AG09319 (cell line): ENCODE results near the gene PUSL1.

Experiments
- DNase-seq: peaks from one replicate; pipeline ENCODE4 v3.0.0-alpha.2; 2010; ENCODE audit warnings: low read depth; ENCODE audit errors: extremely low read depth
- TF ChIP-seq, protein P1 (sequence below): IDR thresholded peaks from 2 replicates; pipeline ENCODE4 v1.5.1; 2011; ENCODE audit warnings: low read depth, mild to moderate bottlenecking, inconsistent platforms, low read length, moderate library complexity

Gene PUSL1

DNA sequence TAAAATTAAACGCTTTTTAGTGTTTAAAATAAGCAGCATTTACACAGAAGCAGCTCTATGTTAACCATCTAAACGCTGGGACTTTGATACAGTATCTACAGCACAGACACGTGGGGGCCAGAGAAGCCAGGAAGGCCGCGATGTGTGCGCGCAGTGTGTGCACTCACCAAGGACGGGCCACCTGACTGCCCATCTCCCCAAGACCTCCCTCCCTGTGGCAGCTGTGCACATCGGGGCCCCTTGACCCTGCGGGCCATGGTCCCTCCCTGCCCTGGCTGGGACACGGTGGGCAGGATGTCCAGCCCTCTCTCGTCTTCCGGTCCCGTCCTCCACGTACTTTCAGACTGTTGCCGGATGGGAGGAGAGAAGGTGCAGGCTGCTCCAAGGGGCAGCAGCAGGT lies 26.9 kb downstream of the PUSL1 start:
- TF ChIP-seq, protein P1, sequence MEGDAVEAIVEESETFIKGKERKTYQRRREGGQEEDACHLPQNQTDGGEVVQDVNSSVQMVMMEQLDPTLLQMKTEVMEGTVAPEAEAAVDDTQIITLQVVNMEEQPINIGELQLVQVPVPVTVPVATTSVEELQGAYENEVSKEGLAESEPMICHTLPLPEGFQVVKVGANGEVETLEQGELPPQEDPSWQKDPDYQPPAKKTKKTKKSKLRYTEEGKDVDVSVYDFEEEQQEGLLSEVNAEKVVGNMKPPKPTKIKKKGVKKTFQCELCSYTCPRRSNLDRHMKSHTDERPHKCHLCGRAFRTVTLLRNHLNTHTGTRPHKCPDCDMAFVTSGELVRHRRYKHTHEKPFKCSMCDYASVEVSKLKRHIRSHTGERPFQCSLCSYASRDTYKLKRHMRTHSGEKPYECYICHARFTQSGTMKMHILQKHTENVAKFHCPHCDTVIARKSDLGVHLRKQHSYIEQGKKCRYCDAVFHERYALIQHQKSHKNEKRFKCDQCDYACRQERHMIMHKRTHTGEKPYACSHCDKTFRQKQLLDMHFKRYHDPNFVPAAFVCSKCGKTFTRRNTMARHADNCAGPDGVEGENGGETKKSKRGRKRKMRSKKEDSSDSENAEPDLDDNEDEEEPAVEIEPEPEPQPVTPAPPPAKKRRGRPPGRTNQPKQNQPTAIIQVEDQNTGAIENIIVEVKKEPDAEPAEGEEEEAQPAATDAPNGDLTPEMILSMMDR, result no peak

DNA sequence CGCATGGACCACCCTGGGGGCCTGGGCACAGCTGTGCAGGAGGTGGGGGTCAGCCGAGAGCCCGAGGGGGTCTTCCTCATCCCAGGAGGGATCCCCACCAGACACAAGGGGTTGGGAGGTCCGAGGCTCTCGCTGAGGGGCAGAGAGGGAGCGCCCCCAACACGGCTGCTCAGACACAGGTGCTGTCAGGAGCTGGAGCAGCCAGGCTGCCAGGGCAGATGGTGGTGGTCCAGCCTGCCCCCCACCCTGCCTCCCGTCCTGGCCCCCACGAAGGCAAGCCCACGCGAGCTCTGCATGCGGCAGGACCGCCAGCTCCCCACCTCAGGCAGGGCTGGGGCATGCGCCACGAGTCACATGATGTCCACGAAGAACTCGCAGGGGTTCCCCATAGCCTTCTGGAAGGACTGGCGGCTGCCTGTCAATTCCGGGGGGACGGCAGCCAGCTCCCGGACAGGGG lies 27.4 kb downstream of the PUSL1 start:
- DNase-seq, result no peak
- TF ChIP-seq, protein P1, result no peak

More for the DNA sequence above, 26.9 kb downstream of the PUSL1 start:
- no peak for DNase-seq

DNA sequence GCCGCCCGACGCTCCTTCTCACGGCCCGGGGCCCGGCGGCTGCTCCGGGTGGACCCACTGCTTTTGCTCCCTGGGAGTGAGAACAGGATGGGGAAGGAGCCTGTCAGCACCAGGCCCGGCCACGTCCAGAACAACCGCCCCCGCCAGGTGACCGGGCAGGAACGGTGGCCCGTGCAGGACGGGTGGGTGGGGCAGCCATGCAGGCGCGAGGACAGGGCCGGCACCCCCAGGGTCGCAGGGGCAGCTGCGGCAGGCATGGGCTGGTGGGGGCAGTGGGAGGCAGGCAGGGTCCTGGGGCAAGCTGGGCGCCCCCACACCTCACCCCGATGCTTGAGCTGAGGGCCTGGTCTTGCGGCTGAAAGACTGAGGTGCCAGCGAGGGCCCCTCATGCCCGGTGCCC lies 28.0 kb downstream of the PUSL1 start:
- DNase-seq, result no peak
- TF ChIP-seq, protein P1, result no peak

DNA sequence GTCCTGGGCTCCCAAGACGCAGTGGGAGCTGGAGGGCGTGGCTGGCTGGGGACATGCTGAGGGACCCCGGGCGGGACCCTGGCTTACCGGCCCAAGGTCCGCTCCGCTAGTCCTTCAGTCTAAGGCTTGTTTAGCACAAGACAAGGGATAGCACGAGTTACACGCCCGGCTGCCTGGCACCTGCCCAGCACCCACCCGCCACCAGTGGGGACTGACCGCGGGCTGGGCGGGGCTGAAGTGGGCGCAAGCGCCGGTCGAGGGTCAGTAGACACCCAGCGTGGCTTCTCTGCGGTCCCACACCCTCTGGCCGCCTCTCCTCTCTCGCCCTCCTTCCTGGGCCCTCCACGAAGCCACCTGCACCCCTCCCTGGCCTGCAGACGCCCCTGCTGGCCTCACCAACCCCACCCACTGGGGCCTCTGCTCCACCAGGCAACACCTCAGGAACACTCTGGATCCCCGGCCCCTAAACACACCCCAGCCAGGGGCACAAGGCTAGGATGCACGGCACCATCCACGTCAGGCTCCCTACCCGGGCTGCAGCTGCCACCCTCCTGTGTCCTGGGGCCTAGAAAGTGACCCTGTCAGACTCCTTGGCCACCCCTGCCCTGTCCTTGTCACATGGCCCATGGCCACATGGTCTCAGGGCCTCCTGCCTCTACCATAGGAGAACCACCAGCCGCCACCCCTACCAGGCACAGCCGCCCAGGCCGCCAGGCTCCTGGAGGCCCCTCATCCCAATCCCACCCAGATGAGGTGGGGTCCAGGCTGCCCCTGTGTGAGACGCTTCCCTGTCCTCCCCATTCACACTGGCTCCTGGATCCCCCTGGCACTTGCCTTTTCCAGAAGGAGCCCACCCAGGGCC lies 28.8 kb downstream of the PUSL1 start:
- TF ChIP-seq, protein P1, result no peak
- no peak for DNase-seq

DNA sequence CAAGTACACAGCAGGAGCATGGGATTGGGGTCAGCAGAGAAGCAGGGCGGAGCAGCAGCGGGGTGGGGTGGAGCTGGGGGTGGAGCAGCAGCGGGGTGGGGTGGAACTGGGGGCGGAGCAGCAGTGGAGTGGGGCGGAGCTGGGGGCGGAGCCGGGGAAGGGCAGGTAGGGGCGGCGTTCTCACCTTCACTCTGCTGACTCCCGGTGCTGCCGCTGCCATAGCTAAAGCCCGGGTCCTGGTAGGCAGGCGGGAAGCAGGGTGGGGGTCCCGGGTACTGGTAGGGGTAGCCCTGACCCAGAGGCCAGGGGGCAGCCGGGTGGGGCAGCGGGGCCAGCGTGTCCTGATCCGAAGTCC lies 29.4 kb downstream of the PUSL1 start:
- no peak for DNase-seq
- TF ChIP-seq, protein P1, result no peak

DNA sequence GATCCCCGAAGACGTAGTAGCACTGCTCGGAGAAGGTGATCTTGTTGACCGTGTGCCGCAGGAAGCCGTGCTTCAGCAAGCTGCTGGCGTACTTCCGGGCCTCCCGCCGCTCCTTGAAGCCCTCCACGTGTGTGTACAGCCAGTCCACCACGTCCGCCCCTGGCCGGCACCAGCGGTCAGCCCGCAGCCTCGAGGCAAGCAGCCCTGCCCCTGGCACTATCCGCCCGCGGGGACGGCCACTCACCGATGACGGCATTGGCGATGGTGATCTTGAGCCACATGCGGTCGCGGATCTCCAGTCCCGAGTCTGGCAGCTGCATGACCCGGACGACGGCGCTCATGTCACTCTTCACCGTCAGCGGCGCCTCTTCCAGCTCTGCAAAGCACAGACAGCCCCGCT lies 29.9 kb downstream of the PUSL1 start:
- TF ChIP-seq, protein P1, result no peak
- no peak for DNase-seq

DNA sequence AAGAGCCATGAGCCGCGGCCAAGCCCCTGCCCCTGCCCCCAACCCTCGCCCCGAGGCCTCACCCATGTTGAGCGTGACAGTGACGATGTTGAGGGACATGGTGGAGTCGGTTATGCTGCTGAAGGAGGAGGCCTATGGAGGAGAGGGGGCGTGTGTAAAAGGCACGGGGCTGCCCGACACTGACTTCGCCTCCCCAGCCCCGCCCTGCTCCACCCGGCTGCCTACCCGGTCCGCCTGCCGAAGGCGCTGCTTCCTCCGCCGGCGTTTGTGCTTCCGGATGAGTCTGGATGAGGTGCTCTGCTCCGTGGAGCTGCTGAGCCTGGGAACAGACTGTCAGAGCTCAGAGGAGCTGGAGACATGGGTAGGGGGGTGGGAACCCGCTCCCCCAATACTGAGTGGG lies 31.8 kb downstream of the PUSL1 start:
- DNase-seq, result no peak
- TF ChIP-seq, protein P1, result no peak
